Keratinocyte (primary cell): ENCODE measurements around the gene AQP5. TPM values are rescaled to one million over a fixed set of nuclear protein-coding genes. Genes with fewer than 3 reads are reported as not detected.

Experiments used
- DNase-seq: peaks from one replicate; pipeline ENCODE4 v3.0.0-alpha.2; 2011; ENCODE audit warnings: low read depth, missing footprints, low spot score
- FAIRE-seq: peaks from 2 replicates; lab custom pipeline; 2011; peaks lifted over from hg19 to GRCh38; lab: Jason Lieb, UNC
- H2AFZ ChIP-seq: 2 replicates; pipeline ENCODE4 v1.6.0; 2012; ENCODE audit warnings: low read length, control low read depth, inconsistent platforms; ENCODE audit not compliant: control insufficient read depth
- H3K27ac ChIP-seq: 2 replicates; pipeline ENCODE4 v1.5.1; 2011; ENCODE audit warnings: low read length; ENCODE audit not compliant: control insufficient read depth, insufficient read depth
- H3K27me3 ChIP-seq: 3 replicates; pipeline ENCODE4 v1.6.0; 2011; ENCODE audit warnings: low read length; ENCODE audit not compliant: control insufficient read depth, insufficient read depth; ENCODE audit errors: extremely low read depth
- H3K36me3 ChIP-seq, 2 experiments: 2 replicates in 1 of 2; 3 replicates in 1 of 2; pipeline ENCODE4 v1.5.1; 2011; ENCODE audit warnings: low read length in 2 of 2, mild to moderate bottlenecking in 1 of 2; ENCODE audit not compliant: control insufficient read depth in 2 of 2, insufficient read depth in 2 of 2; ENCODE audit errors: extremely low read depth in 1 of 2
- H3K4me1 ChIP-seq: 3 replicates; pipeline ENCODE4 v1.5.1; 2011; ENCODE audit warnings: low read length; ENCODE audit not compliant: control insufficient read depth, insufficient read depth; ENCODE audit errors: extremely low read depth
- H3K4me2 ChIP-seq: 3 replicates; pipeline ENCODE4 v1.6.0; 2011; ENCODE audit warnings: low read depth, low read length; ENCODE audit not compliant: control insufficient read depth, insufficient read depth; ENCODE audit errors: extremely low read depth
- H3K4me3 ChIP-seq, 3 experiments: fragments of 200-600 bp in 1 of 3; sonication (generic) in 1 of 3; 2 replicates in 2 of 3; 3 replicates in 1 of 3; pipeline ENCODE4 v1.5.1; 2011 to 2016; ENCODE audit warnings: low read length in 3 of 3, mild to moderate bottlenecking in 3 of 3, control low read depth in 2 of 3, inconsistent platforms in 1 of 3, low read depth in 1 of 3, mixed read lengths in 1 of 3, mixed run types in 1 of 3, moderate library complexity in 1 of 3; ENCODE audit not compliant: control insufficient read depth in 2 of 3, insufficient read depth in 2 of 3; ENCODE audit errors: extremely low read depth in 1 of 3
- H3K79me2 ChIP-seq: 2 replicates; pipeline ENCODE4 v1.6.0; 2012; ENCODE audit warnings: low read length; ENCODE audit not compliant: control insufficient read depth, insufficient read depth
- H3K9ac ChIP-seq: 3 replicates; pipeline ENCODE4 v1.6.0; 2011; ENCODE audit warnings: low read length; ENCODE audit not compliant: control insufficient read depth, insufficient read depth; ENCODE audit errors: extremely low read depth
- H3K9me1 ChIP-seq: 3 replicates; pipeline ENCODE4 v1.6.0; 2011; ENCODE audit warnings: low read length; ENCODE audit not compliant: control insufficient read depth, insufficient read depth; ENCODE audit errors: extremely low read depth
- H3K9me3 ChIP-seq: 2 replicates; pipeline ENCODE4 v1.5.1; 2012; ENCODE audit warnings: low read depth, low read length; ENCODE audit not compliant: control insufficient read depth
- H4K20me1 ChIP-seq: 3 replicates; pipeline ENCODE4 v1.6.0; 2011; ENCODE audit warnings: low read length; ENCODE audit not compliant: control insufficient read depth, insufficient read depth; ENCODE audit errors: extremely low read depth
- CTCF ChIP-seq, 3 experiments: IDR thresholded peaks in 1 of 3; conservative IDR thresholded peaks in 1 of 3; optimal IDR thresholded peaks in 1 of 3; 2 replicates in 2 of 3; 3 replicates in 1 of 3; pipeline versions ENCODE3 to v1.5.1; 2011; ENCODE audit warnings: low read length in 3 of 3, mild to moderate bottlenecking in 3 of 3, moderate library complexity in 2 of 3, control low read depth in 1 of 3, inconsistent platforms in 1 of 3; ENCODE audit not compliant: insufficient read depth in 2 of 3; ENCODE audit errors: extremely low read depth in 1 of 3
- EZH2 ChIP-seq: IDR thresholded peaks from one replicate; pipeline ENCODE4 v1.6.1; 2012; ENCODE audit warnings: inconsistent platforms, mild to moderate bottlenecking, low read length, moderate library complexity
- dilution Hi-C: fragments of 300-500 bp; cut with MboI; formaldehyde crosslinking; loops from one replicate; pipeline ENCODE4 v1.7.0; 2020; ENCODE audit warnings: low sequenced_read_pairs; ENCODE audit not compliant: extremely low pct_ligation_motif_present
- polyA plus RNA-seq, 5 experiments: library from polyadenylated mRNA; depleted of rRNA in 3 of 5; stranded (reverse) in 3 of 5; stranded (forward) in 1 of 5; unstranded in 1 of 5; fragments of >200 nt; gene quantifications; 1 replicate in 1 of 5; 2 replicates in 3 of 5; 3 replicates in 1 of 5; pipeline versions ENCODE4 v1.2.1 to v1.2.3, GENCODE V29; 2011 to 2012; ENCODE audit warnings: missing spikeins in 2 of 5, low read depth in 1 of 5, low replicate concordance in 1 of 5

AQP5 gene
- polyA plus RNA-seq, 1 donor (not counting 4 experiments of a cell fraction or from before 2014, with no cell fraction given): not detected

DNA sequence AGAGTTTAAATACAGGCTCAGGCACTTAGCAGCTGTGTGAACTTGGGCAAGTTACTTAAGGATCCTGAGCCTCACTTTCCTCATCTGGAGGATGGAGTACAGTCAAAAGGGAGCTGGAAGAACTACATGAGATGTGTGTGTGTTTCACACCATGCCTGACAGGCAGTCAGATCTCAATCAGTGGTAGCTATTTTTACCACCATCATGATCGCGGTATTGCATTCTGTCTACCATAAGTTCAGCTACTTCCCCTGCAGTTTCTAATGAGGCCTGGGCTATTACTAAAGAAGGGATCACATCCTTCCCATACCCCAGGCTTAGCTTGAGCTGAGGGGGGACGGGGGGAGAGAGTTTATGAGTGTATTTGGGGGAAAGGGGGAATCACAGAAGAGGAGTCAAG lies 18.1 kb downstream of the AQP5 start:
- H2AFZ ChIP-seq: no peak overlapping the region
- no peak overlapping the region for H3K27ac ChIP-seq
- no peaks in the 10 kb centered on the region for H3K36me3 ChIP-seq
- H3K9ac ChIP-seq: no peak overlapping the region
- FAIRE-seq: no peak
- no peak for DNase-seq
- no peaks in the 10 kb centered on the region for H3K79me2 ChIP-seq
- no peaks in the 10 kb centered on the region for H4K20me1 ChIP-seq
- no peaks in the 10 kb centered on the region for H3K9me3 ChIP-seq
- H3K4me1 ChIP-seq: peaks cover 13% of the 10 kb centered on the region
- dilution Hi-C loops: no loop called here
- no peak overlapping the region for H3K4me3 ChIP-seq
- no peak overlapping the region for H3K4me2 ChIP-seq
- no peak for TF ChIP-seq CTCF (optimal IDR thresholded peaks at IDR 0.05 in 1 of 3, IDR thresholded peaks at IDR 0.05 in 1 of 3, conservative IDR thresholded peaks at IDR 0.05 in 1 of 3; ENCODE audit: extremely low read depth in 1 of 3, insufficient read depth in 2 of 3, low read length in 3 of 3)
- no peaks in the 10 kb centered on the region for H3K9me1 ChIP-seq
- no peaks in the 10 kb centered on the region for H3K27me3 ChIP-seq

- DNase-seq (no peak), FAIRE-seq (no peak)
- Histone ChIP-seq H3K4me2 (no peak overlapping the region), H3K36me3 (peaks cover 0 to 5% of the 10 kb centered on the region in 2 experiments), H2AFZ (no peak overlapping the region), H3K4me3 (no peak overlapping the region), H3K9ac (no peak overlapping the region), H3K9me1 (no peaks in the 10 kb centered on the region), H4K20me1 (no peaks in the 10 kb centered on the region), H3K4me1 (peaks cover 13% of the 10 kb centered on the region), H3K27me3 (no peaks in the 10 kb centered on the region), H3K9me3 (no peaks in the 10 kb centered on the region), H3K27ac (no peak overlapping the region), H3K79me2 (no peaks in the 10 kb centered on the region)
- TF ChIP-seq CTCF (optimal IDR thresholded peaks at IDR 0.05 in 1 of 3, IDR thresholded peaks at IDR 0.05 in 1 of 3, conservative IDR thresholded peaks at IDR 0.05 in 1 of 3; ENCODE audit: extremely low read depth in 1 of 3, insufficient read depth in 2 of 3, low read length in 3 of 3) (no peak), EZH2 (no peak)
- dilution Hi-C loops: no loop called here
Measured at GRCh38 chr12:49980501-49981349, 19.1 kb downstream of the AQP5 start.
